PFSK-1 (cell line): ENCODE results near the gene ACP1.

ENCODE experiments used
- FOXP2 ChIP-seq: optimal IDR thresholded peaks from 2 replicates; pipeline ENCODE3; 2011; ENCODE audit warnings: borderline replicate concordance, control low read depth, inconsistent platforms; ENCODE audit not compliant: insufficient read depth; ENCODE audit errors: extremely low read length, extremely low read depth
- POLR2AphosphoS5 ChIP-seq: IDR thresholded peaks from 2 replicates; pipeline ENCODE4 v1.6.1; 2012; ENCODE audit warnings: low read depth, mild to moderate bottlenecking, control low read depth, low read length, moderate library complexity
- REST ChIP-seq, 2 experiments: IDR thresholded peaks; 2 replicates each; pipeline versions ENCODE4 v1.6.1 to v1.8.0; 2011 to 2012; ENCODE audit warnings: low read depth in 2 of 2, low read length in 2 of 2, control low read depth in 1 of 2, inconsistent platforms in 1 of 2, mild to moderate bottlenecking in 1 of 2, moderate library complexity in 1 of 2; ENCODE audit not compliant: insufficient read depth in 1 of 2
- SIN3A ChIP-seq: IDR thresholded peaks from 2 replicates; pipeline ENCODE4 v1.6.1; 2012; ENCODE audit warnings: mild to moderate bottlenecking, low read length, moderate library complexity, borderline replicate concordance; ENCODE audit not compliant: insufficient read depth
- TAF1 ChIP-seq: IDR thresholded peaks from 2 replicates; pipeline ENCODE4 v1.6.1; 2012; ENCODE audit warnings: low read length, control low read depth, borderline replicate concordance; ENCODE audit not compliant: insufficient read depth

GRCh38 chr2:234421-234820 lies 30.3 kb upstream of the ACP1 start:
- TF ChIP-seq TAF1 (no peak), POLR2AphosphoS5 (no peak), REST (IDR thresholded peaks at IDR 0.05; ENCODE audit: insufficient read depth in 1 of 2, low read depth in 2 of 2, low read length in 2 of 2) (no peak), SIN3A (no peak), FOXP2 (no peak)
